GM18951 (cell line): ENCODE measurements around the gene NBR1.
"Not testable (repeated sequence)": the region's sequence is repeated elsewhere in the genome, so short reads cannot be mapped to it uniquely, and the experiment has no call there.

Source experiments
- POLR2A ChIP-seq: IDR thresholded peaks from 4 replicates; pipeline ENCODE4 v1.6.1; 2011; ENCODE audit warnings: mild to moderate bottlenecking; ENCODE audit not compliant: insufficient read length, insufficient read depth; ENCODE audit errors: extremely low read depth
- in situ Hi-C: fragments of 300-500 bp; cut with MboI; formaldehyde crosslinking; loops from one replicate; pipeline ENCODE4 v1.12.0; 2022; ENCODE audit warnings: low sequenced_read_pairs, mixed read lengths, inconsistent platforms; ENCODE audit not compliant: unreplicated experiment

NBR1 gene

GRCh38 chr17:43212641-43213490 is 41.9 kb downstream of the NBR1 start:
- in situ Hi-C loops = no loop called here
- TF ChIP-seq POLR2A = no peak

GRCh38 chr17:43213545-43213944 is 42.5 kb downstream of the NBR1 start:
- no peak for TF ChIP-seq POLR2A
- in situ Hi-C loops = no loop called here

- TF ChIP-seq POLR2A = no peak
- in situ Hi-C loops = loop anchor here (5.0 kb wide), 1 partner anchor 97 kb away; no protein-coding TSS in a partner anchor
Measured at GRCh38 chr17:43215341-43215740, 44.3 kb downstream of the NBR1 start.

GRCh38 chr17:43216369-43216761 is 45.4 kb downstream of the NBR1 start:
- TF ChIP-seq POLR2A = no peak
- in situ Hi-C loops = loop anchor here (5.0 kb wide), 1 partner anchor 96 kb away; no protein-coding TSS in a partner anchor

- in situ Hi-C loops = loop anchor here (5.0 kb wide), 1 partner anchor 95 kb away; no protein-coding TSS in a partner anchor
- no peak for TF ChIP-seq POLR2A
Measured at GRCh38 chr17:43216762-43217613, 46.0 kb downstream of the NBR1 start.

- no peak for TF ChIP-seq POLR2A
- in situ Hi-C loops = loop anchor here (5.0 kb wide), 1 partner anchor 95 kb away; no protein-coding TSS in a partner anchor
Measured at GRCh38 chr17:43217614-43218087, 46.6 kb downstream of the NBR1 start.

- in situ Hi-C loops = loop anchor here (5.0 kb wide), 1 partner anchor 93 kb away; no protein-coding TSS in a partner anchor
- no peak for TF ChIP-seq POLR2A
Measured at GRCh38 chr17:43219001-43219400, 48.0 kb downstream of the NBR1 start.

- in situ Hi-C loops = loop anchor here (5.0 kb wide), 1 partner anchor 92 kb away; no protein-coding TSS in a partner anchor
Measured at GRCh38 chr17:43219746-43220380, 48.8 kb downstream of the NBR1 start.

GRCh38 chr17:43220511-43221125 is 49.6 kb downstream of the NBR1 start:
- no peak for TF ChIP-seq POLR2A
- in situ Hi-C loops = no loop called here

More at GRCh38 chr17:43219746-43220380, 48.8 kb downstream of the NBR1 start:
- TF ChIP-seq POLR2A = no peak

GRCh38 chr17:43224146-43224705 is 53.2 kb downstream of the NBR1 start:
- in situ Hi-C loops = no loop called here
- TF ChIP-seq POLR2A = no peak

- in situ Hi-C loops = no loop called here
- no peak for TF ChIP-seq POLR2A
Measured at GRCh38 chr17:43226393-43226792, 55.4 kb downstream of the NBR1 start.

GRCh38 chr17:43228020-43228782 is 57.2 kb downstream of the NBR1 start, which contains the start of gene CCDC200:
Gene CCDC200, minus strand, starts transcription at chr17:43228623. Its CDS starts 69 bp downstream, at chr17:43228554.
- in situ Hi-C loops = not testable (repeated sequence)

- in situ Hi-C loops = not testable (repeated sequence)
Measured at GRCh38 chr17:43231205-43232020, 60.4 kb downstream of the NBR1 start.

GRCh38 chr17:43232021-43232699 is 61.1 kb downstream of the NBR1 start:
- in situ Hi-C loops = not testable (repeated sequence)

- in situ Hi-C loops = not testable (repeated sequence)
Measured at GRCh38 chr17:43233263-43233662, 62.2 kb downstream of the NBR1 start.
